Breast epithelium (tissue), 3 donors: ENCODE data around the gene A3GALT2.

ENCODE experiments used
- CTCF ChIP-seq, 3 donors: fragments of 450-650 bp; IDR thresholded peaks; one replicate each; pipeline ENCODE4 v1.5.1; 2016 to 2017; ENCODE audit warnings: antibody characterized with exemption in 3 of 3, mild to moderate bottlenecking in 3 of 3, moderate library complexity in 3 of 3
- POLR2A ChIP-seq: fragments of 450-650 bp; IDR thresholded peaks from one replicate; pipeline ENCODE4 v1.6.1; 2016; ENCODE audit warnings: antibody characterized with exemption, mild to moderate bottlenecking, moderate library complexity

DNA sequence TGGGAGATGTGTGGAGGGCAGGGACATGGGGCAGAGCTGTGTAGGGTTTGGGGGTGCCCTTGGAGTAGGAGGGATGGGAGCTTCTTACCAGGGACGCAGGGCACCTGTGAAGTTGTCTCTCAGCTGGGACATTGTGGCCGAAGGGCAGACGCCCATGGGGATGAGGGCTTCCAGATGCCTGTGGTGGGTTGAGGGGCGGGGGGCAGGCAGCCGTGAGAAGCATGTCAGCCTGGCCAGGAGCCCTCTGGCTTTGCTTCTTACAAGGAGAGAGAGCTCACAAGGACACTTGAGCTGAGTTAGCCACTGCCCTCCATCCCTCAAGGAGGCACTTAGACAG is 8.5 kb downstream of the A3GALT2 start:
- TF ChIP-seq POLR2A (no peak), CTCF (IDR thresholded peaks at IDR 0.05) (no peak)
